PC-9 (cell line): ENCODE measurements around the gene DOCK1.

Experiments used
- EZH2 ChIP-seq: fragments of 200-600 bp; sonication (generic); IDR thresholded peaks from 2 replicates; pipeline ENCODE4 v1.8.0; 2017; ENCODE audit warnings: antibody characterized with exemption, low read depth
- TF ChIP-seq, protein P1 (sequence below): fragments of 200-600 bp; sonication (generic); conservative IDR thresholded peaks from 2 replicates; pipeline ENCODE4 v1.6.1; 2017; ENCODE audit warnings: mixed run types, antibody characterized with exemption, mild to moderate bottlenecking, moderate library complexity

DNA sequence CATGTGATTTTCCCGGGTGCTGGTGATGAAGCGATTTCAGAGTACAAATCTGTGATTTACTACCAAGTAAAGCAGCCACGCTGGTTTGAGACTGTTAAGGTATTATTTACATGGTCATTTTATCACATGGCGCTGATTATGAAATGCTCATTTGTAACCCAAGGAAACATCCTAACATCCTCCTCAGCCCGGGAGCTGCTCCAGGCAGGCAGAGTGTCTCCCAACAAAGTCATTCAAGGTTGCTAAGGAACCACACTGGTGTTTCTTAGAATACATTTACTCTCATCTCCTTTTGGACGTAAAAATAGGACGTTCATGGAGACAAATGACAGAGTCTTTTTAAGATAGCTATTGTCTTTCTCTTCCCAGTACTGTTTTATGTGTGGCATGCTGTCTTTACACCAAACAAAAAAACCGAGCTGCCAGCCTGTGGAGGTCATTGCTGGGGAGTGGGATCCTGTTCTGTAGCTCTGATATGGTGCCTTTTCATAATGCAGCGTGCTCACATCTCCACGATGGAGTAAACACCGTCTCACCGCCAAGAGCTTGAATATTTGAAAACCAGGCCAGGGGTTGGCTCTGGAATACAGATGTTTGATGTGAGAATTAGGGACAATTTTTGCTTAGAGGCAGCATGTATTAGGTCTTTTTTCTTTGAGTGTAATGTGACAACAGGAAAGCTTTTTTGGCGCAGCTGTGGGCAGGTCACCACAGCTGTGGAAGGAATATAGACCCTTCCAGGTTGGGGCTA is 119.6 kb downstream of the DOCK1 start:
- TF ChIP-seq, protein P1, sequence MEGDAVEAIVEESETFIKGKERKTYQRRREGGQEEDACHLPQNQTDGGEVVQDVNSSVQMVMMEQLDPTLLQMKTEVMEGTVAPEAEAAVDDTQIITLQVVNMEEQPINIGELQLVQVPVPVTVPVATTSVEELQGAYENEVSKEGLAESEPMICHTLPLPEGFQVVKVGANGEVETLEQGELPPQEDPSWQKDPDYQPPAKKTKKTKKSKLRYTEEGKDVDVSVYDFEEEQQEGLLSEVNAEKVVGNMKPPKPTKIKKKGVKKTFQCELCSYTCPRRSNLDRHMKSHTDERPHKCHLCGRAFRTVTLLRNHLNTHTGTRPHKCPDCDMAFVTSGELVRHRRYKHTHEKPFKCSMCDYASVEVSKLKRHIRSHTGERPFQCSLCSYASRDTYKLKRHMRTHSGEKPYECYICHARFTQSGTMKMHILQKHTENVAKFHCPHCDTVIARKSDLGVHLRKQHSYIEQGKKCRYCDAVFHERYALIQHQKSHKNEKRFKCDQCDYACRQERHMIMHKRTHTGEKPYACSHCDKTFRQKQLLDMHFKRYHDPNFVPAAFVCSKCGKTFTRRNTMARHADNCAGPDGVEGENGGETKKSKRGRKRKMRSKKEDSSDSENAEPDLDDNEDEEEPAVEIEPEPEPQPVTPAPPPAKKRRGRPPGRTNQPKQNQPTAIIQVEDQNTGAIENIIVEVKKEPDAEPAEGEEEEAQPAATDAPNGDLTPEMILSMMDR, result no peak
- TF ChIP-seq EZH2, result no peak
